Middle frontal gyrus (tissue), 1 donor: ENCODE measurements around the gene DEFB110.

ENCODE experiments used
- DNase-seq: peaks from one replicate; pipeline ENCODE4 v3.0.0-alpha.2; 2015; ENCODE audit warnings: low spot score; ENCODE audit errors: extremely low spot score

The DEFB110 gene

DNA sequence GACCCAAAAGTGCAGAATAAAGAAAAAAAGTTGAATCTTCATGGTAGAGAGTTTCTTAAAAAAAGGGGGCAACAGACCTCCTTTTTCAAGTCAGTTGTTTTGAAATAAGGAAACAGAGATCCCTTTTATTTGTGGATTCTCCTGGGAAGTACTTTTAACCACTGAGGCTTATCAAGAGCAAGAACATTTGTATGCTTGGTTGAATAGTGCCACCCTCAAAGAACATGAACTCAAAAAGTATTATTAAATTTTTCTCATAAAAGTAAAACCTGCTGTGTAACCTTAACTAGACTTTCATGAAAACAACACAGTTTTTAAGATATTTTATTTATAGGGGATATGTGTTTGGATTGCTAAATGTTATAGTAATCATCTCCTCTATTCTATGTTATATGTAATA, at the start of gene DEFB110:
TSS of gene DEFB110 (minus strand) at position 101 of the 400 bp plus-strand sequence. CDS start at position 42, 59 bp downstream.
- no peak for DNase-seq

DNA sequence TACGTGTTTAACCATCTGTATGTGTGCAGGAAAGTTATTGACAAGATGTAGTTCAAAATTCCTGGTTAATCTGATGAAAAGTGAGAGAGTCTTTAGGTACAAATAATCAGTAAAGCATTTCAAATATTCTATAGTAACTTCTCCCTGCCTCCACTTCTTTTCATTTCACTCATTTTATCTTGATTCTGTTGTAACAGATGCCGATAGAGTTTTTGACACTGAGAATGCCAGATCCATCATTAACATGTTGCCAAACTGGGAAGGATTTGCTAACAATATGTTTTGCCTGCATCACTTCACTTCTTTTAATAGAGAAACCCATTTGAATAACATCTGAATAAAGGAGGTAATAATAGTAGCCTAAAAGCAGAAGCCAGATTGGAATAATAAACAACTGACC, 48.3 kb upstream of the DEFB110 start:
- DNase-seq = no peak

DNA sequence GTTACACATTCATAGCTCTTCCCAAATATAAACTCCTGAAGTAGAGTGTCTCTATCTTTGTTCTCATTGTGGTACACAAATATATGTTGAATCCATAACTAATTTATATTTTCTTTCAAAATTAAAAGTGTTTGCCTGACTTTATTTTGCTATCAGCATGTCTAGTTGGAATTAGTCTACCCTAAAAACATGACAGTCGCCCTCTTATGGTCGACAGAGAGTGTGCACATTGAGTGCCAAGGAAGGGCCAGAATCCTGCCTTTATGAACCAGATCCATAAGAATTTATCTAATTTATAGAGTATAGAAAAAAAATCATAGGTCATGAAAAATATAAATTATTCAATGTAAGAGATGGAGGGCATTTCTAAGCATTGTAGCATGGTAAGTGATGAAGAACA, 40.3 kb upstream of the DEFB110 start:
- no peak for DNase-seq

DNA sequence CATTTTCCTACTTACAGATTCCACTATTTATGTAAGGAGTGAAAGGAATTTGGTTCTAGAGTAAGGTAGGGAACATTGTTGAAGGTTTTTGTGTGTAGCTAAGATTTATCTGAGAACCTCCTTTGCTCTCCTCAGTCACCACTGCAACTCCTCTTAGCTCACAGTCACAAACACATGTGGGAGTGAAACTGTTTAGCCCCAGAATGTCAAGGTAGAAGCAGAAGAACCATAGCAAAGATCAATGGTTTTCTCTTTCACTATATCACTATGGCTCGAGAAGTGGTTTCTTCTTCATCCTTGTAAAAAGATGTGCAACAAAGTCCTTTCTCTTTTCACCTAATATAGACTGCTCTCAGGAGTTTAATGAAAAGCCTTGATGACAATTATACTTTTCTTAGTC, 34.4 kb upstream of the DEFB110 start:
- DNase-seq = no peak

DNA sequence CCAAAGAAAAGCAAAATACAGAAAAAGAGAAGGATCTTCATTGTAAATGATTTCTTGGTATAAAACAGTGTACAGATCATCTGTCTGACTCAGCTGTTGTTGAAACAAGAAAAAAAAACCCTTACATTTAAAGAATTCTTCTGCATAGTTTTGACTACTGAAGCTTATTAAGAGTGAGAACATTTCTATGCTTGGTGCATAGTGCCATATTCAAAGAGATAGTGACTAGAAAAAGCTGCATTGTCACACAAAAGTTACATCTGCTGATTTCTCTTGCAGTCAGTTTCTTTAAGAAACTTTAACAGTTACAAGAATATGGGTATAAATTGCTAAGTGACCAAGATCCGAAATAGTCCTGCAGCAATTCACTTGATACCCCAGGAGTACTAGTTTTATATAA, 28.0 kb upstream of the DEFB110 start, which contains the start of gene DEFB112:
TSS of gene DEFB112 (minus strand) at position 101 of the 400 bp plus-strand sequence. CDS start at position 41, 60 bp downstream.
- no peak for DNase-seq

- no peak for DNase-seq
These were observed 25.2 kb upstream of the DEFB110 start for GRCh38 chr6:50047026-50047425.

DNA sequence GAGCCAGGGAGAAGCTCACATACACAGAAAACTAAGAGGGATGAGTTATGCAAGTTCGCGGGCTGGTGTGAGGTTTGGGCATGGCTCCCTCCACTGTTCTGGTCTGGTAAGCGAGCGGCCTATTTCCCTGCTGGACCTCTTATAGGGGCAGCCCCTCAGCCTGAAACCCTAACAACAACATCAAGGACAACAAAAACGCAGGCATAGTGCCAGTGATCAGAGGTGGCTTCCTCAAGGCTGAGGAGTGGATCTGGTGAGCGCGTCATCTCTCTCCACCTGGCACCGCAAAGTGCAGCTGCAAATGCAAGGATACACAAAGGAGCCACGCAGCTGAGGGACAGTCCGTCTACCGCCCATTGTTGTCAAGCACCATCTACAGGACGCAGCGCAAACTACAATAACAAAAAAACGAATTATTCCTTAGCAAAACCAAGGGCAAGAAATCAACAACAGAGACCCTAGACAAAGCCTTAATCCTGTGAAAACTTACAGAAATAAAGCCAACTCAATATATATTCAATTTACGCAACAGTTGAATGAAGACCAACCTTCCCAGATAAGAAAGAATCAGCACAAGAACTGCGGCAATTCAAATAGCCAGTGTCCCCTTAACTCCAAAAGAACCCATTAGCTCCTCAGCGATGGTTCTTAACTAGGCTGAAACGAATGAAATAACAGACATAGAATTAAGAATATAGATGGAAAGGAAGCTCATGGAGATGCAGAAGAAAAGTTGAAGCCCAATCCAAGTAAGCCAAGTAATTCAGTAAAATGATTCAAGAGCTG, 9.2 kb upstream of the DEFB110 start:
- DNase-seq = no peak

DNA sequence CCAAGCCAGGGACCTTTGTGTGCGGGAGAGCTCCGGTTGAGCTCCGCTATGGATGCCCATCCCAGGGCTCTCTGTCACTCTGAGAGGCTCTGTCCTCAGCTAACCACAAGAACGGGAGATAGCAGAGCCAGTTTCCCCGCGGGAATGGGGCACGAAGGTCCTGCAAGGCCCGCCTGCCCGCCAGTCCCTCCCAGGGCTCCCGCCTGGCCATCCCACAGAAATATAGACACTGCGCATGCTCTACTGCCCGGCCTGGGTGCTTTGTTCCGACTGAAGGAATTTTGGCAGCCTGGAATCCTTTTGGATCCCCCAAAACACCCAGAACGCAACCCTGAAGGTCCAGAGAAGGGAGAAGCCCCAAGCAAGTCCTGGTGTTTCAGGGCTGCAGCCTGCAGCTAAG, 8.6 kb upstream of the DEFB110 start:
- DNase-seq = no peak

GRCh38 chr6:50025258-50025657, 3.5 kb upstream of the DEFB110 start:
- DNase-seq = no peak

DNA sequence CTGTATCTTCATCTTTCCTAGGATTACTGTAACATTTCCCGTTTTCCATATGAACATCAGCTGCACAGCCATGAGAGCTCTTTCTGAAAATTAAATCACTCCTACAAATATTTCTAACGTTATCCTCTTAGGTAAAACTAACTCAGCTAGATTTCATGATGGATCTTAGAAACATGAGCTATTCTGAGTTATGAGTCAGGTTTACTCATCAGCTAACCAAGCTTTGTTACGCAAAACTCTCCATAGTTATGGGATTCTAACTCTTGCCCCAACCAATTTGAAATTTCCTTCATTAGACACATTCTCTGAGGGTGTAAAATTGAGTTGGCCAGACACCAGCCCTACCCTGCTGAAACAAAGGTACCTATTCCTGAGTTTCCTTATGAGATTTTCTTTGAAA, 14.0 kb downstream of the DEFB110 start:
- DNase-seq = no peak

- no peak for DNase-seq
These were observed 18.7 kb downstream of the DEFB110 start for GRCh38 chr6:50003139-50003538.

GRCh38 chr6:49995278-49995677, 26.5 kb downstream of the DEFB110 start:
- no peak for DNase-seq

DNA sequence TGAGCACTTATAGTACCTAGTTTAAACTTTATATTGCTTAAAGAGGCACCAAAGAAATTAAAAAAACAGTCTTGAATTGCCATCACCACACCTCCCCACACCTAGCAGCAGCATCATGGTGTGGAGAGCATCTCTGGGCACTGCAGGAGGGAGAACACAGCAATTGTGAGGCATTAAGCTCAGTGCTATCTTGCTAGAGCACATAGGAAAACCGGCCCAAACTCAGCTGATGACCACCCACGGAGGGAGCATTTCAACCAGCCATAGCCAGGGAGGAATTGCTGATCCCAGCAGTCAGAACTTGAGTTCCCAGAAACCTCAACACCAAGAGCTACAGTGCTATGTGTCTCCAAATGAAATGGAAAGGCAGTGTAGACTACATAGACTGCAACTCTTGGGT, 32.9 kb downstream of the DEFB110 start:
- DNase-seq = no peak

- DNase-seq = no peak
These were observed 34.0 kb downstream of the DEFB110 start for GRCh38 chr6:49987749-49988148.

DNA sequence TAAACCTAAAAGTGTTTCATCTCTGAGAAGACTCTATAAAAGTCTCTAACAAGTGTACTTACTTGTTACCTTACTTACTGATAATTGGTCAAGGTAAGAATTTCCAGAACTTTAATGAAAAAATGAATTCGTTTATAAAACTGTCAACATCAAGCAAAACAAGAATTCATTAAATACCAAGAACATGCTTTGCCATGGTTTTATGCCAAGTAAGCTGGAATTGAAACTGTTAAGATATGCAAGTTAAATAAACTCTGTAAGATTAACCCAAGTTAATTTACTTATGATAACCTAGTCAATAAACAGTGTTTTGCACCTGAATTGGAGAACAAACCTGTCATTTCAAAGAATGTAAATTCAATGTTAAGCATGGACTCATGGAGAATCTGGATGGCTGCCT, 35.2 kb downstream of the DEFB110 start:
- no peak for DNase-seq

GRCh38 chr6:49982046-49982445, 39.7 kb downstream of the DEFB110 start:
- DNase-seq = no peak

DNA sequence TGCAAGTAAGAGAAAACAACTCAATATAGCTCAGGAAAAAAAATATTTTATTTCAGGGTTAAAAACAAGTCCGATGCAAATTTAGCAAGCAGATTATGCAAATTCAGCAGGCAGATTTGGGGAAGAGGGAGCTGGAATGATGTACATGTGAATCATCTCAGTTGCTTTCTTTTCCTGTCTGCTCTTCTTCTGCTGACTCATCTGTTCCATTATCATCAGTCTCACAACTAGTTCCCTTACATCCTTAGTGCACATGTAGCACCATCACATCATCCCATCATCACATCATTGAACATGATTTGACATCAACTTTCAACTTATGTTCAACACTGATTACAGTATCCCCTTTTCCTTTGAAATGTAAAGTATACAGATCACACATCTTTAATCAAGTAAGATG, 40.9 kb downstream of the DEFB110 start:
- no peak for DNase-seq

- DNase-seq = no peak
These were observed 42.2 kb downstream of the DEFB110 start for GRCh38 chr6:49979584-49979983.

GRCh38 chr6:49978332-49979226, 43.2 kb downstream of the DEFB110 start:
- DNase-seq = no peak

DNA sequence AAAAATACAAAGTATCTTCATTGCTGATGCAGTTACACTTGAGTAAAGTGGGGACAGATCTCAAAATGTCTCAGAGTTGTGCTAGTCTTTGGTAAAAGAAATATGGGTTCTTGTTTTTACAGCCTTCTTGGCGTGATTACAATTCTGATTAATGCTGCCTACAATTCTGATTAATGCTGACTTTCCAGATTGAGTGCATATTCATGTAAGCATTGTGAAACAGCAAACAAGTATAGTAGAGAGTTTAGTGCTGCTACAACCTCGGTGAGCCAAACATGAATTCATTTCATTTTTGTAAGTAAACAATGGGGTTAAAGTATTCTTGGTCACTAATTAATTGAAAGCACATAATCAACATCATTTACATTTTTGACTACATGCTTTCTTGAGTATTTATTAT, 52.2 kb downstream of the DEFB110 start, which contains the start of gene DEFB113:
TSS of gene DEFB113 (minus strand) at position 21 of the 400 bp plus-strand sequence. CDS start at position 21, 0 bp downstream.
- no peak for DNase-seq
